T-helper 2 cell treated with Interferon-gamma antibody and Interleukin-4, amounts not matched to agents 5 μg/mL and 100 μg/mL, for 36 hours (primary cell): Measurements from ENCODE around the gene VAPB.
A peak's percentile ranks its signal among the peaks of the same experiment; 100 is the strongest.

Experiments used
- DNase-seq: peaks from one replicate; pipeline ENCODE4 v3.0.0; 2021; ENCODE audit warnings: low spot score
- H3K27ac Mint-ChIP-seq: one replicate; pipeline ENCODE4 v1.8.0; 2021; ENCODE audit warnings: mild to moderate bottlenecking, mixed read lengths
- H3K27me3 Mint-ChIP-seq: one replicate; pipeline ENCODE4 v1.8.0; 2021; ENCODE audit warnings: low read depth, mixed read lengths
- H3K36me3 Mint-ChIP-seq: one replicate; pipeline ENCODE4 v1.8.0; 2021; ENCODE audit warnings: low read depth, mixed read lengths
- H3K4me1 Mint-ChIP-seq: one replicate; pipeline ENCODE4 v1.8.0; 2021; ENCODE audit warnings: low read depth, mixed read lengths
- H3K4me3 Mint-ChIP-seq: one replicate; pipeline ENCODE4 v1.8.0; 2022; ENCODE audit warnings: mild to moderate bottlenecking, moderate library complexity, mixed read lengths
- H3K9me3 Mint-ChIP-seq: one replicate; pipeline ENCODE4 v1.8.0; 2021; ENCODE audit warnings: mixed read lengths

Gene VAPB

DNA sequence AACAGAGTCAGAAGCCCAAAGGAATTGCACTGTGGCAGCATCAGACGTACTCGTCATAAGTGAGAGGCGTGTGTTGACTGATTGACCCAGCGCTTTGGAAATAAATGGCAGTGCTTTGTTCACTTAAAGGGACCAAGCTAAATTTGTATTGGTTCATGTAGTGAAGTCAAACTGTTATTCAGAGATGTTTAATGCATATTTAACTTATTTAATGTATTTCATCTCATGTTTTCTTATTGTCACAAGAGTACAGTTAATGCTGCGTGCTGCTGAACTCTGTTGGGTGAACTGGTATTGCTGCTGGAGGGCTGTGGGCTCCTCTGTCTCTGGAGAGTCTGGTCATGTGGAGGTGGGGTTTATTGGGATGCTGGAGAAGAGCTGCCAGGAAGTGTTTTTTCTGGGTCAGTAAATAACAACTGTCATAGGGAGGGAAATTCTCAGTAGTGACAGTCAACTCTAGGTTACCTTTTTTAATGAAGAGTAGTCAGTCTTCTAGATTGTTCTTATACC is 55.8 kb downstream of the VAPB start:
- H3K27ac Mint-ChIP-seq: peak overlapping the region; percentile 8
- DNase-seq: no peak
- no peaks in the 10 kb centered on the region for H3K9me3 Mint-ChIP-seq
- H3K4me1 Mint-ChIP-seq: no peaks in the 10 kb centered on the region
- H3K36me3 Mint-ChIP-seq: peaks cover 34% of the 10 kb centered on the region
- H3K27me3 Mint-ChIP-seq: no peaks in the 10 kb centered on the region
- no peak overlapping the region for H3K4me3 Mint-ChIP-seq

DNA sequence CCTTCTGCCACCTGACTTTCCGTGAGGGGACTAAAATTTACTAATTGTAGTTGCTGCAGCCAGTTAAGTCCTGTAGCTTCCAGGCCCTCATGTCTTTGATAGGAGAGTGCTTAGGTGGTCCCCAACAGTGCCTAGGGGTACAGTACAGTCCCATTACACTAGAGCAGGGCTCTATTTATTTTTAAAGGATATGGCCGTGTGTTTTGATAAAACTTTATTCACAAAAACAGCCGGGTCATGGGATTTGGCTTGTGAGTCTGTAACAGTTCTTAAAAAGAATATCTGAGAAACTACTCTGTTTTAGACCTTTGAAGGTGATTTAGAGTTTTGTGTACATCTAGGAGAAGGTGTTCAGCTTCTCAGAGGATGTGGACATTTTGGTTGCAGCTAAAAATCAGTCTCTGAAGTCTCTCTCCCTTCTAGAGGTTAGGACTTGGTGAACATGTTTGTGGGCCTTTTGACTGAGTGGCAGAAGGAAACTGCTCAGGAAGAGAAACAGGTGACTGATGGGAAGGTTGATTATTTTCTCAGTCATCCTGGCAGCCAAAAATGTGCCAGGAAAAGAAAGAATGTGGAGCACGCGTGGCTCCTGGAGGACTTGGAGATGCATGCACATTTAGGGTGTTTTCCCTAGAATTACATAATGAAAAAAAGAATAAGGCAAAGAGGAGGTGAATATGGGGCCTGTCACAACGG is 57.4 kb downstream of the VAPB start:
- H3K36me3 Mint-ChIP-seq: peaks cover 27% of the 10 kb centered on the region

GRCh38 chr20:58446960-58447265 is 57.9 kb downstream of the VAPB start:
- Mint-ChIP-seq H3K36me3 (peaks cover 27% of the 10 kb centered on the region), H3K4me1 (no peaks in the 10 kb centered on the region), H3K27me3 (no peaks in the 10 kb centered on the region), H3K9me3 (no peaks in the 10 kb centered on the region), H3K27ac (no peak overlapping the region), H3K4me3 (no peak overlapping the region)
- no peak for DNase-seq

More for the DNA sequence above, 57.4 kb downstream of the VAPB start:
- Mint-ChIP-seq H3K4me3 (no peak overlapping the region), H3K27ac (no peak overlapping the region), H3K4me1 (no peaks in the 10 kb centered on the region), H3K9me3 (no peaks in the 10 kb centered on the region), H3K27me3 (no peaks in the 10 kb centered on the region)
- no peak for DNase-seq

GRCh38 chr20:58447511-58448391 is 58.7 kb downstream of the VAPB start:
- no peaks in the 10 kb centered on the region for H3K9me3 Mint-ChIP-seq

DNA sequence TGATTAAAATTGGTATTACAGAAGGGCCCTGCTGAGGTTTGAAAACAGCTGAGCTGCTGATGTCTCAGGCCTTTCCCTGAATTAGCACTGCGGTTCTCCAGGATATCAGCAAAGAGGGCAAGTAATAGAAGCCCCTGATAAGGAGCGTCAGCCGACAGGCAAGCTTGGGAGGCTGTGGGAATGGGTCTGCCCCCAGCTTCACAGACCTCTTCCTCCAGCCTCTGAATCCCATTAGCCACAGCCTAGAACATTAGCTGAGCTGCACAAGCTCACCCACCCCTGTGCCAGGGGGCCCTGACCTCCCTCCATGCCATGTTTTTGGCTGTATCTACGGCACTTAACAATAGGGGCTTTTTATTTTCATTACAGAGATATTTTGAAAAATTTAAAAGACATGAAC is 59.9 kb downstream of the VAPB start:
- H3K4me1 Mint-ChIP-seq: no peaks in the 10 kb centered on the region
- H3K27ac Mint-ChIP-seq: no peak overlapping the region
- DNase-seq: no peak
- no peak overlapping the region for H3K4me3 Mint-ChIP-seq
- H3K27me3 Mint-ChIP-seq: no peaks in the 10 kb centered on the region
- H3K9me3 Mint-ChIP-seq: no peaks in the 10 kb centered on the region
- H3K36me3 Mint-ChIP-seq: peaks cover 26% of the 10 kb centered on the region

More at GRCh38 chr20:58447511-58448391, 58.7 kb downstream of the VAPB start:
- H3K4me1 Mint-ChIP-seq: no peaks in the 10 kb centered on the region
- H3K4me3 Mint-ChIP-seq: no peak overlapping the region
- no peaks in the 10 kb centered on the region for H3K27me3 Mint-ChIP-seq
- H3K27ac Mint-ChIP-seq: no peak overlapping the region
- DNase-seq: peak; percentile 34
- H3K36me3 Mint-ChIP-seq: peaks cover 26% of the 10 kb centered on the region

DNA sequence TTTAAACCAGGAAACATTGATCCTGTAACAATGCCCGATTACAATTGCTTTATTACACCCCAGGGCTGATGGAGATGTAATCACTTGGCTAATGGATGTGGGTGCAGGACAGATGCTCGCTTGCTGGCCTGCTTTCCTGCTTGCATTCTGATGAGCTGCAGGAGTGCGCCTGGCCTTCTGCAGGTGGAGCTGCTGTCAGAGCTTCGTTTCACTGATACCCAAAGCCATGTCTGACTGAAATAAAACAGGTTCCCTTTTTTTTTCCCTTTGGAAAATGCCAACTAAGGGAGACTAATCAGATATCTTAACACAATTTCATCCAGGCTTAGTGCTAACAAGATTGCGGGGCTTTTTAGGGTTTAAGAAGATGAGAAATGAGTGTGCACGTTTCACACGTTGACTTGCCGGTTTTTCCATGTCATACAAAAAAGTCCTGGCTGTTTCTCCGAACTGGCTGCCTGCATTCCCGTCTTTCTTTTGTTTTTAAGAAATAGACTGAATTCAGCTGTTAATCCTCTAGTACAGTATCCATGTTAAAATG is 60.7 kb downstream of the VAPB start:
- Mint-ChIP-seq H3K9me3 (peaks cover 1% of the 10 kb centered on the region), H3K4me3 (no peak overlapping the region), H3K36me3 (peaks cover 25% of the 10 kb centered on the region), H3K27ac (no peak overlapping the region), H3K27me3 (no peaks in the 10 kb centered on the region), H3K4me1 (no peaks in the 10 kb centered on the region)
- no peak for DNase-seq

GRCh38 chr20:58450254-58450653 is 61.2 kb downstream of the VAPB start:
- Mint-ChIP-seq H3K27ac (no peak overlapping the region), H3K27me3 (no peaks in the 10 kb centered on the region), H3K4me3 (no peak overlapping the region), H3K4me1 (no peaks in the 10 kb centered on the region), H3K9me3 (peaks cover 4% of the 10 kb centered on the region), H3K36me3 (peaks cover 25% of the 10 kb centered on the region)
- DNase-seq: no peak

GRCh38 chr20:58452667-58453255 is 63.7 kb downstream of the VAPB start:
- Mint-ChIP-seq H3K36me3 (peaks cover 25% of the 10 kb centered on the region), H3K9me3 (peaks cover 4% of the 10 kb centered on the region), H3K27me3 (no peaks in the 10 kb centered on the region), H3K4me1 (no peaks in the 10 kb centered on the region), H3K4me3 (no peak overlapping the region), H3K27ac (no peak overlapping the region)
- no peak for DNase-seq

DNA sequence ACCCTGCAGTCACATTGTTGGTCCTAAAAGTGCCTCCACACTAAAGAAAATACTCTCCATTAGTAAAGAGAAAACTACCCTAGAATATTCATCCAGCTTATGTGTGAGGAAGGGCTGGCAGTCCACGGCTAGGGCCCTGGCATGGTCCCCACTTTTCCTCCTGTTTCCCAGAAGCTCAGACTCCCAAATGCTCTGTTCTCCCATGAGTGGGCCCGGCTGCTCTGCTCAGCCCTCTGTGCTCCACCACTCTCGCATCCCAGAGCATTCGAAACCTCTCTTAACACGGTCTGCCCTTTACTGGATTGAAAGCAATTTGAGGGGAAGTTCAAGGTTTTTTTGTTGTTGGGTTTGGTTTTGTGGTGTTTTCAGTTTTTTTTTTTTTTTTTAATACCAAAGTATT is 64.4 kb downstream of the VAPB start:
- no peak for DNase-seq
- peaks cover 4% of the 10 kb centered on the region for H3K9me3 Mint-ChIP-seq
- H3K27ac Mint-ChIP-seq: no peak overlapping the region
- peaks cover 23% of the 10 kb centered on the region for H3K36me3 Mint-ChIP-seq
- H3K4me1 Mint-ChIP-seq: peaks cover 2% of the 10 kb centered on the region
- no peaks in the 10 kb centered on the region for H3K27me3 Mint-ChIP-seq
- H3K4me3 Mint-ChIP-seq: no peak overlapping the region

DNA sequence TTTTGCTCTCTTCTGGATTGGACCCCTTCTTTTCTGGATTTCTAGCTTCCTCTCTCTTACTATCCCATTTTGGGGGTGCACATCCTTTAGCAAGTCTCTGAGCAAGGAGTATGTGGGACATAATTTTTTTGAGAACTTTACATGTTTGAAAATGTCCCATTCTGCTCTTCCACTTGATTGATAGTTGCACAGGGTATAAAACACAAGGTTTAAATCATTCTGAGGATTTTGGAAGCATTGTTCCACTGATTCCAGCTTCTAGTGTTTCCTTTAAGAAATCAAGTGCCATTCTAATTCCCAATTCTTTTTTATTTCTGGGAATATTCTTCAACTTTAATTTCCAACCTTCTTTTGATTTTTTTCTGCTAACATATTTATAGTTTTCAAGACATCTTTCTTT is 65.4 kb downstream of the VAPB start:
- Mint-ChIP-seq H3K9me3 (peaks cover 4% of the 10 kb centered on the region), H3K4me3 (no peak overlapping the region), H3K27ac (no peak overlapping the region), H3K4me1 (peaks cover 5% of the 10 kb centered on the region), H3K36me3 (peaks cover 21% of the 10 kb centered on the region), H3K27me3 (no peaks in the 10 kb centered on the region)
- no peak for DNase-seq

DNA sequence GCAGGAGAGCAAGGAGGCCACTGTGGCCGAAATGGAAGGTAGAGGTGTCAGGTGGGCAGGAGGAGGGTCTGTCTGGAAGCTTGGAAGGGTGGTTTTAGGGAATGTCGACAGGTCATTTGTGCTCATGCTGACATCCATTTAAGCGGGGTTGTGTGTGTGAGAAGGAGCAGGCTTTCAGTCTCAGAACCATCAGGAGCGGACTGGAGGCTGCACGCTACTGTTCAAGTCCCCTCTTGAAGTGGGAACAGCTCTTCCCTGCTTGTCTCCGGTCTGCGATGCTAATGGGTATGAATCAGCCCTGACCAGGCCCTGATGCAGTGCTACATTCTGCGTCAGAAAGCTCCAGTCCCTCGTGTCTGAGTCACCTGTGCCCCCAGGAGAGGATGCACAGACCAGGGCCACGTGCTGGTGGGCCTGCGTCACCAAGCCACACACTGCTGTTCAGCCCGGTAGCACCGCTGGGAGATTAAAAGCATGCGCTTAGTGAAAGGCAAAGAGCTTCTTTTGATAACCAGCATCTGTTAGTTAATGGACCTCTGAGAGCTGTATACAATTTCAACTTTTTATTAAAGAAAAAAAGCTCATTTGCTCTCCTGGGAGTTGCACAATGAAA is 68.2 kb downstream of the VAPB start:
- no peak for DNase-seq
- H3K4me1 Mint-ChIP-seq: peaks cover 5% of the 10 kb centered on the region
- H3K27me3 Mint-ChIP-seq: no peaks in the 10 kb centered on the region
- no peak overlapping the region for H3K4me3 Mint-ChIP-seq
- H3K27ac Mint-ChIP-seq: no peak overlapping the region
- H3K36me3 Mint-ChIP-seq: peaks cover 18% of the 10 kb centered on the region
- peaks cover 4% of the 10 kb centered on the region for H3K9me3 Mint-ChIP-seq

- no peaks in the 10 kb centered on the region for H3K27me3 Mint-ChIP-seq
- peaks cover 5% of the 10 kb centered on the region for H3K4me1 Mint-ChIP-seq
- H3K9me3 Mint-ChIP-seq: peaks cover 4% of the 10 kb centered on the region
- H3K27ac Mint-ChIP-seq: no peak overlapping the region
- no peak overlapping the region for H3K4me3 Mint-ChIP-seq
- peaks cover 10% of the 10 kb centered on the region for H3K36me3 Mint-ChIP-seq
- DNase-seq: peak; percentile 29
Measured at GRCh38 chr20:58458342-58459057, 69.5 kb downstream of the VAPB start.

DNA sequence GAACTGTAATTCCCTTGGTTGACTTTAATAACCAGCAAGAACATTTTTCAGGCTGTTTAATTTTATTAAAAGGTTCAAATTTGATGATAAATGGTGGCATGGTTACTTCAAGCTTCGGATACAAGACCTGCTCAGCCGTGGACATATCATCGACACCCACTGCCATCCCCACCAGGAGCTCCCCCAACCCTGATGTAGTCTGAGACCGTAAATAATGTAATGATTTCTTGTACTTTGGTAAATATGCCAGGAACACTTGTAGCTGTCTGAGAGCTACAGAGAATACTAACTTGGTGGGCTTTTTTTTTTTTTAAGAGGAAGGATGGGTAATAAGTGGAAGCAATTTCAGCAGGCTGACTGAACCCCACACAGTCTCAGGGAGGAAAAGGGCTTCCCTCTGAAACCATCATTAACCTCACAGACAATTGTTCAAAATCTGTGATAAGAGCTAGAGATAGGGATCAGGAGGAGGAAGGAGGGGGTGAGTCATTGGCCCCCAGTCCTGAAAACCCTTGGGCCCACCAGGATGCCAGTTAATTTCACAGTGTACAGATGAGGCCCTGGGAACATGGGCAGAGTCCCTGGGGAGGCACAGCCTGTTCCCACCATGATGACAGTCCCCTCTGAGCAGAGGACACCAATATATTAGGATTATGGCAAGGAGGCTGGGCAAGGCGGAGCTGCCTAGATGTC is 70.2 kb downstream of the VAPB start:
- Mint-ChIP-seq H3K9me3 (peaks cover 4% of the 10 kb centered on the region), H3K27me3 (no peaks in the 10 kb centered on the region), H3K4me3 (no peak overlapping the region), H3K4me1 (peaks cover 5% of the 10 kb centered on the region), H3K36me3 (peaks cover 6% of the 10 kb centered on the region), H3K27ac (no peak overlapping the region)
- DNase-seq: no peak
